ENCODE results near the gene LHPP.

LHPP gene

DNA sequence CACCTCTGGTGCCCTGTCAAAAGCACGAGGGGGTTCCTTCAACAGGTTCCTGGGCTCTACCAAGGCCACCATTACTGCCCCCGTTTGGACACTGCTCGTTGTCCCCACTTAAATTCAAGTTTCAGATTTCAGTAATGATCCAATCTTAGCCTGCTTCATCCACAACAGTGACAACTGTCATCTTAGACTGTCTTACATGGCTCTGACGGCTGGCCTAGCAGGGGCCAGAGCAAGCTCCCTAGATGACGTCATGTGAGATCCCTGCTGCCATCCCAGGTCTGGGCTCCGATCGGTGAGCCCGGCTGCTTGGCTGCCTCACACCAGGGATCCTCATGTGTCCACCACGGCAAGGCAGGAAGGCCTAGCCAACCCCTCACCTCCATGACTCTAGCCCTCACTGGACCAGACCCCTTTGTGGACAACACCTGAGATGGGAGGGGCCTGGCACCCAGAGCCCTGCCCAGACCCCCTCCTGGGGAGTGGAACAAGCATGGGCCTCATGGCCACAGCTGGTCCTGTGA lies 200.1 kb downstream of the LHPP start:
- no peak for TF ChIP-seq EZH2phosphoT487 (IDR thresholded peaks at IDR 0.05; ENCODE audit: borderline replicate concordance, low read length)
- TF ChIP-seq, protein P1, sequence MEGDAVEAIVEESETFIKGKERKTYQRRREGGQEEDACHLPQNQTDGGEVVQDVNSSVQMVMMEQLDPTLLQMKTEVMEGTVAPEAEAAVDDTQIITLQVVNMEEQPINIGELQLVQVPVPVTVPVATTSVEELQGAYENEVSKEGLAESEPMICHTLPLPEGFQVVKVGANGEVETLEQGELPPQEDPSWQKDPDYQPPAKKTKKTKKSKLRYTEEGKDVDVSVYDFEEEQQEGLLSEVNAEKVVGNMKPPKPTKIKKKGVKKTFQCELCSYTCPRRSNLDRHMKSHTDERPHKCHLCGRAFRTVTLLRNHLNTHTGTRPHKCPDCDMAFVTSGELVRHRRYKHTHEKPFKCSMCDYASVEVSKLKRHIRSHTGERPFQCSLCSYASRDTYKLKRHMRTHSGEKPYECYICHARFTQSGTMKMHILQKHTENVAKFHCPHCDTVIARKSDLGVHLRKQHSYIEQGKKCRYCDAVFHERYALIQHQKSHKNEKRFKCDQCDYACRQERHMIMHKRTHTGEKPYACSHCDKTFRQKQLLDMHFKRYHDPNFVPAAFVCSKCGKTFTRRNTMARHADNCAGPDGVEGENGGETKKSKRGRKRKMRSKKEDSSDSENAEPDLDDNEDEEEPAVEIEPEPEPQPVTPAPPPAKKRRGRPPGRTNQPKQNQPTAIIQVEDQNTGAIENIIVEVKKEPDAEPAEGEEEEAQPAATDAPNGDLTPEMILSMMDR (IDR thresholded peaks at IDR 0.05; ENCODE audit: low read depth, low read length, poor library complexity, severe bottlenecking), result no peak
- Histone ChIP-seq H3K9me3 (ENCODE audit: control insufficient read depth, insufficient read depth, low read length) (no peaks in the 10 kb centered on the region), H3K4me2 (ENCODE audit: low read length) (no peak overlapping the region), H3K36me3 (ENCODE audit: control insufficient read depth, low read length) (peaks cover 20% of the 10 kb centered on the region), H3K27ac (ENCODE audit: low read depth, low read length) (no peak overlapping the region), H3K4me3 (ENCODE audit: low read length) (no peak overlapping the region), H3K27me3 (ENCODE audit: control insufficient read depth, low read length) (no peaks in the 10 kb centered on the region), H3F3A (ENCODE audit: control insufficient read depth, insufficient read depth) (no peaks in the 10 kb centered on the region; the same call in 1 of the 2 replicates), H3K79me2 (ENCODE audit: control insufficient read depth, low read length) (peaks cover 34% of the 10 kb centered on the region), H3K9me2 (replicated peaks; ENCODE audit: control insufficient read depth, low read length) (no peaks in the 10 kb centered on the region), H3K4me1 (ENCODE audit: control insufficient read depth, low read length) (no peaks in the 10 kb centered on the region), H4K20me1 (ENCODE audit: control insufficient read depth, insufficient read depth, low read depth, low read length) (peaks cover 15% of the 10 kb centered on the region)

DNA sequence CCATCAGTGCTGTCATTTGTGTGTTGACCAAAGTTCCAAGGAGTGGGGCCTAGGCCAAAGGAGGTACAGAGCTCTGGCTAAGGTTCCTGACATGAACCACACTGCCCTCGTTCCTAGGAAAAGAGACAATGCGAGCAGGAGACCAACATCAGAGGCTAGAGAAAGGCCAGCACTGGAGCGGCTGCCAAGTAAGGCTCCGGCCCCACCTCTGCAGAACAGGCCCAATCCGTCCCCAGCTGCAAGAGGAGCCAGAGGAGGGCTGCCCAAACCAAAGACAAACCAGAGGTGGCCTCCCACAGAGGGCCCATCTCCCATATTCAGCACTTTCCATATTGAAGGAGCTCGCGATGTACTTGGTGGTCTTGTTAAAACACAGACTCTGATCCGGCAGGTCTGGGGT lies 201.6 kb downstream of the LHPP start:
- no peak for TF ChIP-seq EZH2phosphoT487 (IDR thresholded peaks at IDR 0.05; ENCODE audit: borderline replicate concordance, low read length)
- TF ChIP-seq, protein P1 (IDR thresholded peaks at IDR 0.05; ENCODE audit: low read depth, low read length, poor library complexity, severe bottlenecking), result no peak
- Histone ChIP-seq H3F3A (ENCODE audit: control insufficient read depth, insufficient read depth) (no peaks in the 10 kb centered on the region), H4K20me1 (ENCODE audit: control insufficient read depth, insufficient read depth, low read depth, low read length) (peaks cover 15% of the 10 kb centered on the region)

More for the DNA sequence above, 201.6 kb downstream of the LHPP start:
- Histone ChIP-seq H3K9me2 (replicated peaks; ENCODE audit: control insufficient read depth, low read length) (no peaks in the 10 kb centered on the region), H3K79me2 (ENCODE audit: control insufficient read depth, low read length) (peaks cover 43% of the 10 kb centered on the region), H3K4me3 (ENCODE audit: low read length) (no peak overlapping the region), H3K27me3 (ENCODE audit: control insufficient read depth, low read length) (no peaks in the 10 kb centered on the region), H3K27ac (ENCODE audit: low read depth, low read length) (no peak overlapping the region), H3K9me3 (ENCODE audit: control insufficient read depth, insufficient read depth, low read length) (no peaks in the 10 kb centered on the region), H3K4me2 (ENCODE audit: low read length) (no peak overlapping the region), H3K4me1 (ENCODE audit: control insufficient read depth, low read length) (no peaks in the 10 kb centered on the region), H3K36me3 (ENCODE audit: control insufficient read depth, low read length) (peaks cover 29% of the 10 kb centered on the region)
